Measurements from ENCODE around the gene QSER1. TPM values are rescaled to one million over a fixed set of nuclear protein-coding genes. Genes with fewer than 3 reads are reported as not detected.

QSER1 gene
- total and polyA plus RNA-seq, 9 of the 15 experiments (the other 6 are each of a cell fraction or from before 2014, with no cell fraction given): 5.8 to 33.6 (median 22.3) TPM

GRCh38 chr11:33015621-33016551, 123.3 kb downstream of the QSER1 start, which contains the start of gene DEPDC7 (continued):
- no peak for TF ChIP-seq ESRRB (CRISPR knock-in tag; IDR thresholded peaks at IDR 0.05; ENCODE audit: borderline replicate concordance)
- TF ChIP-seq EWSR1 (IDR thresholded peaks at IDR 0.05; ENCODE audit: borderline replicate concordance, low read depth, partially characterized antibody): no peak
- no peak for TF ChIP-seq SREBF1 (IDR thresholded peaks at IDR 0.05; ENCODE audit: borderline replicate concordance, low read depth, low read length)
- no peak for TF ChIP-seq DNMT1 (IDR thresholded peaks at IDR 0.05)
- no peak for TF ChIP-seq CAMTA2 (CRISPR knock-in tag; conservative IDR thresholded peaks at IDR 0.05)
- TF ChIP-seq MTA1 (IDR thresholded peaks at IDR 0.05; ENCODE audit: borderline replicate concordance): no peak
- TF ChIP-seq THRB (CRISPR knock-in tag; conservative IDR thresholded peaks at IDR 0.05): no peak
- peak; percentile 65 for TF ChIP-seq POLR2B (IDR thresholded peaks at IDR 0.05; ENCODE audit: low read depth, partially characterized antibody)
- no peak for TF ChIP-seq ZKSCAN1 (IDR thresholded peaks at IDR 0.05; ENCODE audit: low read depth, low read length)
- TF ChIP-seq RHOXF2B (CRISPR knock-in tag; conservative IDR thresholded peaks at IDR 0.05): no peak
- no peak for TF ChIP-seq FOXP4 (CRISPR knock-in tag; IDR thresholded peaks at IDR 0.05; ENCODE audit: borderline replicate concordance)
- TF ChIP-seq BRCA1 (IDR thresholded peaks at IDR 0.05): no peak
- TF ChIP-seq BRCA1 (CRISPR knock-in tag; IDR thresholded peaks at IDR 0.05): 0 out of 2 replicates have a peak, but pooled peaks have one; percentile 78
- no peak for TF ChIP-seq CLOCK (CRISPR knock-in tag; IDR thresholded peaks at IDR 0.05; ENCODE audit: borderline replicate concordance)
- no peak for TF ChIP-seq ATF4 (CRISPR knock-in tag; IDR thresholded peaks at IDR 0.05)
- no peak for TF ChIP-seq KDM1A (IDR thresholded peaks at IDR 0.05)
- no peak for TF ChIP-seq MEIS2 (IDR thresholded peaks at IDR 0.05; ENCODE audit: partially characterized antibody)
- no peak for TF ChIP-seq TRIM25 (IDR thresholded peaks at IDR 0.05; ENCODE audit: borderline replicate concordance)
- no peak for TF ChIP-seq NBN (IDR thresholded peaks at IDR 0.05; ENCODE audit: low read depth)
